Measurements from ENCODE around the gene DIP2C.
"Not testable (repeated sequence)": the region's sequence is repeated elsewhere in the genome, so short reads cannot be mapped to it uniquely, and the experiment has no call there.

DIP2C gene

DNA sequence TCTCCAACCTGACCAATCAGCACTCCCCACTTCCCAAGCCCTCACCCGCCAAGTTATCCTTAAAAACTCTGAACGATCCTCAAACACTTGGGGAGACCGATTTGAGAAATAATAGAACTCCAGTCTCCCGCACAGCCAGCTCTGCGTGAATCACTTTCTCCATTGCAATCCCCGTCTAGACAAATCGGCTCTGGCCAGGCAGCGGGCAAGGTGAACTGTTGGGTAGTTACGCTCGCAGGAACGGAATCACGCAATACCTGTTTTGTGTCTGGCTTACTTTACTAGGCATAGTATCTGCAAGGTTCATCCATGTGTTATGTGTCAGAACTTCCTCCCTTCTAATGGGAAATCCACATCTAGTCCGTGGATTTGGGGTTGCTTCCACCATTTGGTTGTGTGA is 282.5 kb downstream of the DIP2C start:
- no peak overlapping the region for H3K4me3 ChIP-seq (ENCODE audit: low read length)
- no peak for DNase-seq (ENCODE audit: low read depth, low spot score)

GRCh38 chr10:405648-406047 is 283.8 kb downstream of the DIP2C start:
- H3K4me3 ChIP-seq (ENCODE audit: low read length), result no peak overlapping the region
- DNase-seq (ENCODE audit: low read depth, low spot score), result no peak

DNA sequence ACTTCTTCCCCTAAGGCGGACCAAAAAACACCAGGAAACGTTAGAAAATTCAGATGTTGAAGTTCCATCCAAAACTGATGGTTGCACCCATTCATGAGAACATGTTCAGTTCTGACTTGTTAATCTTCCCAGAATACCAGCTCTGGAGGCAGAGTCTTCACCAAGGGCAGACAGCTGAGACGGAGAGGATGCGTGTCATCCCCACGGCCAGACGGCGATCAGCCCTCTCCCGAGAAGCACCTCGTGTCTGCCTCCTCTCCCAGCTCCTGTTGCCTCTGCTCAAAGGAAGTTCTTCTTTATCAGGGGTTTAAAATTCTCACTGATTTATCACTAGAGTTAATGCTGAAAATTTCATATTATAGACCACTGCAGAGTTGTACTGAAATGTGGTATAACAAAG is 284.5 kb downstream of the DIP2C start:
- H3K4me3 ChIP-seq (ENCODE audit: low read length), result no peak overlapping the region
- DNase-seq (ENCODE audit: low read depth, low spot score), result no peak

DNA sequence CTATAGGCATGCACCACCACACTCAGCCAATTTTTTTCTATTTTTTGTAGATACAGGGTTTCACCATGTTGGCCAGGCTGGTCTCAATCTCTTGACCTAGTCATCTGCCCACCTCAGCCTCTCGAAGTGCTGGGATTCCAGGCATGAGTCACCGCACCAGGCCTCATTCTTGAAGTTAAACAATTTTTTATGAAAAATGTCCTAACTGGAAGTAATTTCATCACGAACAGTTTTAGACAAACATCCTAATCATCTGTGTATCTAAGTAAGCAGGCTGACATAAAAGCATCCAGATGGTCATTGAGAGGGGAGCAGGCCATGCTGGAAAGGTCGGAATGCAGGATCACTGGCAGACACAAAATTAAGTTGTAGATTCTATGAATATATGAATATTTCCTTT is 285.1 kb downstream of the DIP2C start:
- no peak overlapping the region for H3K4me3 ChIP-seq (ENCODE audit: low read length)
- no peak for DNase-seq (ENCODE audit: low read depth, low spot score)

- DNase-seq (ENCODE audit: low read depth, low spot score), result no peak
Measured at GRCh38 chr10:398954-399353, 290.5 kb downstream of the DIP2C start.

GRCh38 chr10:397321-398068 is 292.0 kb downstream of the DIP2C start:
- H3K4me3 ChIP-seq (ENCODE audit: low read length), result no peak overlapping the region
- DNase-seq (ENCODE audit: low read depth, low spot score), result no peak

More at GRCh38 chr10:398954-399353, 290.5 kb downstream of the DIP2C start:
- H3K4me3 ChIP-seq (ENCODE audit: low read length), result no peak overlapping the region

- H3K4me3 ChIP-seq (ENCODE audit: low read length), result no peak overlapping the region
- DNase-seq (ENCODE audit: low read depth, low spot score), result no peak
Measured at GRCh38 chr10:396535-397220, 292.8 kb downstream of the DIP2C start.

GRCh38 chr10:396107-396506 is 293.4 kb downstream of the DIP2C start:
- H3K4me3 ChIP-seq (ENCODE audit: low read length), result no peak overlapping the region
- no peak for DNase-seq (ENCODE audit: low read depth, low spot score)

DNA sequence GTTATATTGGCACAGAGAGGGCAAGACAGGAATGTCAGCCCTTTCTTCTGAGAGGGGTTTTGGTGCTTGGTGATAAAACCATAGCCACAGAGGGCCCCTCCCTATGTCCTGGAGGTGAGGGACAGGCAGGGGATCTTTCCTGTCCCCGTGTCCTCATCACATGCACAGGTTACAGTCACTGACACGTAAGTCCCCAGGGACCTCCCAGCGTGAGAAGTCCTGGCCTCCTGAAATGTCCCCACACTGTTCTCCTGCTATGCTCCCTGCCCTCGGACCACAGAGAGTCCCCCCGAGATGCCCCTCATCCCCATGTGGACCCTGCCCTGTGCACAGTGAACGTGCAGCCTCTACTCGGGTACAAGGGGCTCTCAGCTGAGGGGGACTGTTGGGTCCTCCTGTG is 293.8 kb downstream of the DIP2C start:
- H3K4me3 ChIP-seq (ENCODE audit: low read length), result no peak overlapping the region
- no peak for DNase-seq (ENCODE audit: low read depth, low spot score)

- H3K4me3 ChIP-seq (ENCODE audit: low read length); DNase-seq (ENCODE audit: low read depth, low spot score): not testable (repeated sequence)
Measured at GRCh38 chr10:394439-395101, 294.9 kb downstream of the DIP2C start.

GRCh38 chr10:393787-394438 is 295.6 kb downstream of the DIP2C start:
- no peak overlapping the region for H3K4me3 ChIP-seq (ENCODE audit: low read length)
- DNase-seq (ENCODE audit: low read depth, low spot score), result no peak

GRCh38 chr10:393106-393745 is 296.2 kb downstream of the DIP2C start:
- no peak for DNase-seq (ENCODE audit: low read depth, low spot score)
- no peak overlapping the region for H3K4me3 ChIP-seq (ENCODE audit: low read length)

DNA sequence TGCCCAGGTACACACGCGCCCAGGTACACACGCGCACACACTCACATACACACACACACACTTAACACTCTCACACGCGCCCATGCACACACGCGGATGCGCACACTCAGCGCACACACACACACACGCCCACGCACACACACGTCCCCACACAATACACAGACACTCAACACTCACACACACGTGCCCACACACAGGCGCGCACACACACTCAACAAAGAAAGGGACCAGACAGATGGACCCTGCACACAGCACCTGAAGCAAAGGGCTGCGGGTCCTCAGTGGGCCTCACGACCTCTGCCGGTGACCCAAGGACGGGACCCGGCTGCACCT is 296.8 kb downstream of the DIP2C start:
- H3K4me3 ChIP-seq (ENCODE audit: low read length), result no peak overlapping the region
- DNase-seq (ENCODE audit: low read depth, low spot score), result no peak

- no peak overlapping the region for H3K4me3 ChIP-seq (ENCODE audit: low read length)
Measured at GRCh38 chr10:391847-392704, 297.4 kb downstream of the DIP2C start.

GRCh38 chr10:391305-391704 is 298.2 kb downstream of the DIP2C start:
- H3K4me3 ChIP-seq (ENCODE audit: low read length), result no peak overlapping the region
- no peak for DNase-seq (ENCODE audit: low read depth, low spot score)

More at GRCh38 chr10:391847-392704, 297.4 kb downstream of the DIP2C start:
- no peak for DNase-seq (ENCODE audit: low read depth, low spot score)

GRCh38 chr10:390449-391100 is 298.9 kb downstream of the DIP2C start:
- H3K4me3 ChIP-seq (ENCODE audit: low read length), result no peak overlapping the region
- no peak for DNase-seq (ENCODE audit: low read depth, low spot score)

DNA sequence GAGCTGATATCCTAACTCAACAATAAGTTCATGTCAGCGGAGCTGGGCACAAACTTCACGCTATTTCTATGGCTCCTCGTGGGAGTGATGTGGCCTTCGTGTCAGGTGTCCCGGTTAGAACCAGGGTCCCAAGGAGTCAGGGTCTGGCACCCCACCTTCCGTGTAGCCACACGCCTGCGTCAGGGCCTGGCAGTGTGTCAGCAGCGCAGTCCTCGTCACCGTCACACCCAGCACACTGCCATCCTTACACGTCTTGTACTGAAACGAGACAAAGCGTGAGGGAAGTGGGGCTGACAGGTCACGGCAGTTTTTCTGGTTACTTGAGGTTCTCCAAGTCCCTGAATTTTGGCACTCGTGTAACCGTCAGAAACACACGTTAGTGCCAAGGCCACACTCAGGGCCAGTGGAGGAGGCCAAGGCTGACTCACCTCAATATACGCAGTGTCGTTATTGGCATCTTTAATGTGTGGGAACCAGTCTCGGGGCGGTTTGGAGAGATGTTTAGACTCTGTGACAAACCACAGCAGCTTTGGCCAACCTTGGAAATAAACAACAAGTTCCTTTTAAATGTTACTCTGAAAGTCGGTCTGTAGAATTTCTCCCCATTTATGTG is 299.5 kb downstream of the DIP2C start:
- no peak for DNase-seq (ENCODE audit: low read depth, low spot score)
- no peak overlapping the region for H3K4me3 ChIP-seq (ENCODE audit: low read length)

Measured in Jurkat, Clone E6-1 (cell line).